OCI-M1 (cell line): Measurements from ENCODE around the gene ZNF462.
A peak's percentile ranks its signal among the peaks of the same experiment; 100 is the strongest.
"Not testable (repeated sequence)": the region's sequence is repeated elsewhere in the genome, so short reads cannot be mapped to it uniquely, and the experiment has no call there.

ENCODE experiments used
- DNase-seq: peaks from one replicate; lab custom pipeline; 2025; lab: John Stamatoyannopoulos, UW

ZNF462 gene

GRCh38 chr9:106889061-106889590, 26.2 kb downstream of the ZNF462 start:
- DNase-seq, result no peak

- peak; percentile 46 for DNase-seq
Measured at GRCh38 chr9:106890608-106891007, 27.6 kb downstream of the ZNF462 start.

GRCh38 chr9:106891286-106891685, 28.3 kb downstream of the ZNF462 start:
- DNase-seq, result no peak

- DNase-seq, result no peak
Measured at GRCh38 chr9:106892632-106893031, 29.7 kb downstream of the ZNF462 start.

- peak; percentile 73 for DNase-seq
Measured at GRCh38 chr9:106893088-106893487, 30.1 kb downstream of the ZNF462 start.

- DNase-seq, result no peak
Measured at GRCh38 chr9:106896695-106897094, 33.7 kb downstream of the ZNF462 start.

- DNase-seq, result no peak
Measured at GRCh38 chr9:106897236-106897635, 34.3 kb downstream of the ZNF462 start.

- no peak for DNase-seq
Measured at GRCh38 chr9:106897751-106898150, 34.8 kb downstream of the ZNF462 start.

GRCh38 chr9:106900523-106900922, 37.6 kb downstream of the ZNF462 start:
- not testable (repeated sequence) for DNase-seq

GRCh38 chr9:106906129-106906528, 43.2 kb downstream of the ZNF462 start:
- no peak for DNase-seq

GRCh38 chr9:106911951-106912350, 49.0 kb downstream of the ZNF462 start:
- no peak for DNase-seq

GRCh38 chr9:106913276-106913675, 50.3 kb downstream of the ZNF462 start:
- DNase-seq, result no peak

- no peak for DNase-seq
Measured at GRCh38 chr9:106915851-106916250, 52.9 kb downstream of the ZNF462 start.

- DNase-seq, result peak; percentile 88
Measured at GRCh38 chr9:106916466-106917235, 53.7 kb downstream of the ZNF462 start.

- no peak for DNase-seq
Measured at GRCh38 chr9:106918825-106919509, 56.0 kb downstream of the ZNF462 start.

GRCh38 chr9:106920091-106920490, 57.1 kb downstream of the ZNF462 start:
- no peak for DNase-seq

GRCh38 chr9:106920701-106921283, 57.8 kb downstream of the ZNF462 start:
- no peak for DNase-seq

- peak; percentile 99 for DNase-seq
Measured at GRCh38 chr9:106921341-106921899, 58.5 kb downstream of the ZNF462 start.

- peak; percentile 68 for DNase-seq
Measured at GRCh38 chr9:106922026-106922425, 59.1 kb downstream of the ZNF462 start.

- no peak for DNase-seq
Measured at GRCh38 chr9:106925392-106925791, 62.4 kb downstream of the ZNF462 start.

- no peak for DNase-seq
Measured at GRCh38 chr9:106927916-106928315, 65.0 kb downstream of the ZNF462 start.

GRCh38 chr9:106928350-106928749, 65.4 kb downstream of the ZNF462 start:
- DNase-seq, result no peak
